ENCODE data around the gene BCCIP. TPM values are rescaled to one million over a fixed set of nuclear protein-coding genes. Genes with fewer than 3 reads are reported as not detected.

Gene BCCIP
- total and polyA plus RNA-seq, 2 donors (not counting 1 experiment from before 2014, with no cell fraction given), result 10.5 to 40.7 TPM

GRCh38 chr10:125801574-125801973 is 21.8 kb upstream of the BCCIP start:
- no peaks in the 10 kb centered on the region for H3K9me3 Mint-ChIP-seq (ENCODE audit: insufficient read depth)
- TF ChIP-seq EZH2 (IDR thresholded peaks at IDR 0.05; ENCODE audit: borderline replicate concordance, insufficient read depth, low read depth, low read length, poor library complexity, severe bottlenecking) (no peak), CTCF (IDR thresholded peaks at IDR 0.05) (no peak)
- no peak overlapping the region for H3K4me3 ChIP-seq (ENCODE audit: control extremely low read depth in 1 of 5, extremely low read depth in 1 of 5, insufficient read depth in 1 of 5, low read depth in 2 of 5, low read length in 4 of 5)
- no peak for ATAC-seq (ENCODE audit: low read depth)
- peaks cover 2 to 43% of the 10 kb centered on the region in 2 experiments for H3K36me3 ChIP-seq (replicated peaks in 1 of 2; ENCODE audit: control extremely low read depth in 1 of 2, control insufficient read depth in 1 of 2, extremely low read depth in 1 of 2, insufficient read depth in 2 of 2, low read length in 1 of 2)
- ChIA-PET POLR2A (no interaction called here), CTCF (no interaction called here)
- no peaks in the 10 kb centered on the region for H3K4me1 Mint-ChIP-seq
- WGBS (ENCODE audit: insufficient coverage), result 86% methylated on average over 1 of the region's 1 CpG
- no peaks in the 10 kb centered on the region for H3K27me3 ChIP-seq (replicated peaks in 1 of 4; ENCODE audit: control extremely low read depth in 1 of 4, control insufficient read depth in 3 of 4, insufficient read depth in 4 of 4, low read length in 3 of 4)
- H3K27ac Mint-ChIP-seq, result no peak overlapping the region
- H3K9ac ChIP-seq (ENCODE audit: low read length), result no peak overlapping the region
- H3K79me2 ChIP-seq (ENCODE audit: control insufficient read depth, insufficient read depth, low read length), result no peaks in the 10 kb centered on the region
- no peaks in the 10 kb centered on the region for H4K20me1 ChIP-seq (ENCODE audit: control insufficient read depth, insufficient read depth, low read length, poor library complexity, severe bottlenecking)
- no peaks in the 10 kb centered on the region for H3K9me3 ChIP-seq (ENCODE audit: control extremely low read depth in 1 of 3, control insufficient read depth in 2 of 3, insufficient read depth in 1 of 3, low read length in 2 of 3)
- H3K4me3 Mint-ChIP-seq, result no peak overlapping the region
- intact Hi-C loops (cut with micrococcal nuclease), result no loop called here
- no peaks in the 10 kb centered on the region for H3K27me3 Mint-ChIP-seq
- no peak overlapping the region for H2AFZ ChIP-seq (ENCODE audit: insufficient read depth, low read depth, low read length, poor library complexity, severe bottlenecking)
- H3K4me2 ChIP-seq (replicated peaks; ENCODE audit: low read depth, low read length, poor library complexity, severe bottlenecking), result no peak overlapping the region
- DNase-seq, result no peak
- H3K4me1 ChIP-seq (ENCODE audit: control insufficient read depth in 2 of 2, insufficient read depth in 2 of 2, low read length in 2 of 2), result no peaks in the 10 kb centered on the region
- no peak overlapping the region for H3K27ac ChIP-seq (ENCODE audit: low read length in 2 of 2)

GRCh38 chr10:125802131-125802530 is 21.2 kb upstream of the BCCIP start:
- H3K4me3 Mint-ChIP-seq, result no peak overlapping the region
- WGBS (ENCODE audit: insufficient coverage), result 97% methylated on average over 5 of the region's 5 CpGs
- intact Hi-C loops (cut with micrococcal nuclease), result no loop called here
- no peak for ATAC-seq (ENCODE audit: low read depth)
- H3K27ac Mint-ChIP-seq, result no peak overlapping the region
- no peaks in the 10 kb centered on the region for H3K4me1 Mint-ChIP-seq
- H3K4me2 ChIP-seq (replicated peaks; ENCODE audit: low read depth, low read length, poor library complexity, severe bottlenecking), result no peak overlapping the region
- ChIA-PET POLR2A (no interaction called here), CTCF (no interaction called here)
- no peaks in the 10 kb centered on the region for H3K9me3 Mint-ChIP-seq (ENCODE audit: insufficient read depth)
- H2AFZ ChIP-seq (ENCODE audit: insufficient read depth, low read depth, low read length, poor library complexity, severe bottlenecking), result no peak overlapping the region
- H3K27me3 ChIP-seq (replicated peaks in 1 of 4; ENCODE audit: control extremely low read depth in 1 of 4, control insufficient read depth in 3 of 4, insufficient read depth in 4 of 4, low read length in 3 of 4), result no peaks in the 10 kb centered on the region
- H4K20me1 ChIP-seq (ENCODE audit: control insufficient read depth, insufficient read depth, low read length, poor library complexity, severe bottlenecking), result no peaks in the 10 kb centered on the region
- no peaks in the 10 kb centered on the region for H3K27me3 Mint-ChIP-seq
- H3K36me3 ChIP-seq (replicated peaks in 1 of 2; ENCODE audit: control extremely low read depth in 1 of 2, control insufficient read depth in 1 of 2, extremely low read depth in 1 of 2, insufficient read depth in 2 of 2, low read length in 1 of 2), result peaks cover 2 to 44% of the 10 kb centered on the region in 2 experiments
- no peak overlapping the region for H3K9ac ChIP-seq (ENCODE audit: low read length)
- no peak for TF ChIP-seq CTCF (IDR thresholded peaks at IDR 0.05)
- TF ChIP-seq EZH2 (IDR thresholded peaks at IDR 0.05; ENCODE audit: borderline replicate concordance, insufficient read depth, low read depth, low read length, poor library complexity, severe bottlenecking), result no peak
- no peak for DNase-seq
- no peaks in the 10 kb centered on the region for H3K4me1 ChIP-seq (ENCODE audit: control insufficient read depth in 2 of 2, insufficient read depth in 2 of 2, low read length in 2 of 2)
- H3K4me3 ChIP-seq (ENCODE audit: control extremely low read depth in 1 of 5, extremely low read depth in 1 of 5, insufficient read depth in 1 of 5, low read depth in 2 of 5, low read length in 4 of 5), result no peak overlapping the region
- no peak overlapping the region for H3K27ac ChIP-seq (ENCODE audit: low read length in 2 of 2)
- no peaks in the 10 kb centered on the region for H3K9me3 ChIP-seq (ENCODE audit: control extremely low read depth in 1 of 3, control insufficient read depth in 2 of 3, insufficient read depth in 1 of 3, low read length in 2 of 3)
- no peaks in the 10 kb centered on the region for H3K79me2 ChIP-seq (ENCODE audit: control insufficient read depth, insufficient read depth, low read length)

All from B cell (primary cell).